Mucosa of rectum (tissue), 2 donors: ENCODE measurements around the gene ZSCAN16.

Source experiments
- H3K27ac ChIP-seq, 2 donors: one replicate each; pipeline ENCODE4 v1.7.0; 2013; ENCODE audit warnings: inconsistent platforms in 2 of 2, low read depth in 2 of 2, low read length in 2 of 2
- H3K27me3 ChIP-seq, 2 donors: one replicate each; pipeline ENCODE4 v1.7.0; 2013; ENCODE audit warnings: low read length in 2 of 2; ENCODE audit not compliant: control insufficient read depth in 2 of 2, insufficient read depth in 2 of 2
- H3K36me3 ChIP-seq, 2 donors: one replicate each; pipeline ENCODE4 v1.7.0; 2013; ENCODE audit warnings: low read length in 2 of 2; ENCODE audit not compliant: control insufficient read depth in 2 of 2, insufficient read depth in 2 of 2
- H3K4me1 ChIP-seq, 2 donors: one replicate each; pipeline ENCODE4 v1.7.0; 2013; ENCODE audit warnings: low read length in 2 of 2, mild to moderate bottlenecking in 1 of 2; ENCODE audit not compliant: control insufficient read depth in 2 of 2, insufficient read depth in 2 of 2
- H3K4me3 ChIP-seq, 2 donors: one replicate each; pipeline ENCODE4 v1.7.0; 2013; ENCODE audit warnings: low read length in 2 of 2
- H3K9ac ChIP-seq, 2 donors: one replicate each; pipeline ENCODE4 v1.7.0; 2013; ENCODE audit warnings: low read length in 2 of 2, low read depth in 1 of 2, mild to moderate bottlenecking in 1 of 2
- H3K9me3 ChIP-seq, 2 donors: one replicate each; pipeline ENCODE4 v1.7.0; 2013; ENCODE audit warnings: low read length in 2 of 2; ENCODE audit not compliant: control insufficient read depth in 2 of 2
- donor health status: healthy.
- donor health status: Normal muscosa, but diverticular disease.

The ZSCAN16 gene

DNA sequence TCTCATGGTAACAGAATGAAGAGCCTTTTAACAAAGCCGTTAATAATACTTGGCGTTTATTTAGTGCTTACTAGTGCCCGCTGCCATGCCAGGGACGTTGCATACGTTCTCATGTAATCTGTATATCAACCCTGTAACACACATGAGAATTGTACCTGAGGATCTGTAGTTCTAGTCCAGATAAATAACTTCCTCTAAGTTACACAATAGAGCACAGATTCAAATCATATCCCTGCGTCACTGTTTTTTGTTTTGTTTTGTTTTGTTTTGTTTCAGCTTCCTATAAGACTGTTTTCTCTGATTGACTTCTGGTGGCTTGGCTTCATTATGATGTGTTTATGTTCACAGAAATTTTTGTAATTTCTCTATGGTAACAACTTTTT, 553 bp downstream of the ZSCAN16 start:
- Histone ChIP-seq H3K36me3 (peaks cover 8 to 36% of the 10 kb centered on the region in 2 donors), H3K9me3 (no peaks in the 10 kb centered on the region), H3K27me3 (no peaks in the 10 kb centered on the region), H3K4me3 (peak overlapping the region; percentile 76 to 94), H3K27ac (peak overlapping the region; percentile 30 to 69), H3K9ac (peak overlapping the region; percentile 73 to 90), H3K4me1 (peaks cover 3 to 8% of the 10 kb centered on the region in 2 donors)

DNA sequence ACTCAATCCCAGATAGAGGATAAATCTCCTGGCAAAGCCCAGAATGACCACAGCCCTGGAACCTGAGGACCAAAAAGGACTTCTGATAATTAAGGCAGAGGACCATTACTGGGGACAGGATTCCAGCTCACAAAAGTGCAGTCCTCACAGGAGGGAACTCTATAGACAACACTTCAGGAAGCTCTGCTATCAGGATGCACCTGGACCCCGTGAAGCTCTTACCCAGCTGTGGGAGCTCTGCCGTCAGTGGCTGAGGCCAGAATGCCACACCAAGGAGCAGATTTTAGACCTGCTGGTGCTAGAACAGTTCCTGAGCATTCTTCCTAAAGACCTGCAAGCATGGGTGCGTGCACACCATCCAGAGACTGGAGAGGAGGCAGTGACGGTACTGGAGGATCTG, 992 bp downstream of the ZSCAN16 start:
- Histone ChIP-seq H3K9ac (peak overlapping the region; percentile 73 to 90), H3K9me3 (no peaks in the 10 kb centered on the region), H3K4me1 (peaks cover 3 to 8% of the 10 kb centered on the region in 2 donors), H3K27ac (no peak overlapping the region), H3K4me3 (peak overlapping the region in 1 of 2 donors; percentile 94), H3K27me3 (no peaks in the 10 kb centered on the region), H3K36me3 (peaks cover 8 to 37% of the 10 kb centered on the region in 2 donors)

DNA sequence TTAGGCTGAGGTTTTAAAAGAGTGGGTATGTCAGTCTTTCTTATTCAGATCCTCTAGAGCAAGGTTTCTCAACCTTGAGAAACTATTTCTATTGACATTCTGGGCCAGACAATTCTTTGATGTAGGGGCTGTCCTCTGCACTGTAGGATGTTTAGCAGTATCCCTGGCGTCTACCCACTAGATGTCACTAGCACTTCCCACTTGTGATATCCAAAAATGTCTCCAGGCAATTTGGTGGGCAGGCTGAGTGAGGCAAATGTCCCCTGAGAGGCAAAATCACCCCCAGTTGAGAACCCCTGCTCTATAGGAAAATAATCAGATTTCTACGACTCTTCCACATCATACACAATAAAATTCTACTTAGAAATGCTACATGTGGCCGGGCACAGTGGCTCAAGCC, 9.6 kb downstream of the ZSCAN16 start:
- no peaks in the 10 kb centered on the region for H3K9me3 ChIP-seq
- peaks cover 4 to 10% of the 10 kb centered on the region in 2 donors for H3K36me3 ChIP-seq
- peaks cover 8 to 10% of the 10 kb centered on the region in 2 donors for H3K4me1 ChIP-seq
- no peak overlapping the region for H3K9ac ChIP-seq
- no peaks in the 10 kb centered on the region for H3K27me3 ChIP-seq
- no peak overlapping the region for H3K27ac ChIP-seq
- no peak overlapping the region for H3K4me3 ChIP-seq

DNA sequence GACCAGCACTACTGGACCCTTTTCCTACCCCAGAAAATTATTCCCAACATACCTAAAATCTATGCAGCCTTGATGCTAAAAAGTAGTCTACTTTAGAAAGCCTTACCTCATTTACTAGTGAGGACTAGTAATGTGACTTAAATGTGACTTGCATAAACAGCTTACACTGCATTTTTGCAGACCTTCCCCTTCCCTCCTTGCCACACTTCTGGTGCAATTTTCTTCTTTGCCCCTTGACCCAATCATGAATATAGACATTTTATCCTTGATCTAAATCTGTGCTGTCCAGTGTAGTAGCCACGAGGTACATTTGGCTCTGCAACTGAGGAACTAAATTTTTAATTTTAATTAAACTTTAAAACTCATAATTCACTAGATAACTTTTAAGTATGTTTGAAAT, 10.3 kb downstream of the ZSCAN16 start:
- Histone ChIP-seq H3K36me3 (peaks cover 1 to 4% of the 10 kb centered on the region in 2 donors), H3K27me3 (no peaks in the 10 kb centered on the region), H3K9ac (no peak overlapping the region), H3K9me3 (no peaks in the 10 kb centered on the region), H3K4me1 (peaks cover 8 to 10% of the 10 kb centered on the region in 2 donors), H3K4me3 (no peak overlapping the region), H3K27ac (no peak overlapping the region)

DNA sequence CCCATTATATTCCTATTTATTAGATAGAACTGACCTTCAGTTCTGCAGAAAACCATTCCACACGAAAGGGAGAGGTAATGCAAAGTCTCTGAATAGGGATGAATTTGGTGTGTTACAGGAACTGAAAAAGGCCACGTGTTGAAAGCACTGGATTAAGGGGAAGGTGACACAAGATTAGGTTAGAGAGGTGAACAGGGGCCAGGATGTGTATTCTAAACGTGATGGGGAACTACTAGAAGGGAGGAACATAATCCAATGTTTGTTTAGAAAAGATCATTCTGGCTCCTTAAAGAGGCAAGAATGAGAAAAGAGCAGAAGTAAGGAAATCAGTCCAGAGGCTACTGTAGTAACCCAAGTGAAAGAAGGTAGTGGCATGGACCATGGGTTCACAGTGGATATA, 11.0 kb downstream of the ZSCAN16 start:
- Histone ChIP-seq H3K9ac (no peak overlapping the region), H3K27ac (no peak overlapping the region), H3K27me3 (no peaks in the 10 kb centered on the region), H3K4me3 (no peak overlapping the region), H3K4me1 (peaks cover 8 to 10% of the 10 kb centered on the region in 2 donors), H3K36me3 (no peaks in the 10 kb centered on the region), H3K9me3 (no peaks in the 10 kb centered on the region)

DNA sequence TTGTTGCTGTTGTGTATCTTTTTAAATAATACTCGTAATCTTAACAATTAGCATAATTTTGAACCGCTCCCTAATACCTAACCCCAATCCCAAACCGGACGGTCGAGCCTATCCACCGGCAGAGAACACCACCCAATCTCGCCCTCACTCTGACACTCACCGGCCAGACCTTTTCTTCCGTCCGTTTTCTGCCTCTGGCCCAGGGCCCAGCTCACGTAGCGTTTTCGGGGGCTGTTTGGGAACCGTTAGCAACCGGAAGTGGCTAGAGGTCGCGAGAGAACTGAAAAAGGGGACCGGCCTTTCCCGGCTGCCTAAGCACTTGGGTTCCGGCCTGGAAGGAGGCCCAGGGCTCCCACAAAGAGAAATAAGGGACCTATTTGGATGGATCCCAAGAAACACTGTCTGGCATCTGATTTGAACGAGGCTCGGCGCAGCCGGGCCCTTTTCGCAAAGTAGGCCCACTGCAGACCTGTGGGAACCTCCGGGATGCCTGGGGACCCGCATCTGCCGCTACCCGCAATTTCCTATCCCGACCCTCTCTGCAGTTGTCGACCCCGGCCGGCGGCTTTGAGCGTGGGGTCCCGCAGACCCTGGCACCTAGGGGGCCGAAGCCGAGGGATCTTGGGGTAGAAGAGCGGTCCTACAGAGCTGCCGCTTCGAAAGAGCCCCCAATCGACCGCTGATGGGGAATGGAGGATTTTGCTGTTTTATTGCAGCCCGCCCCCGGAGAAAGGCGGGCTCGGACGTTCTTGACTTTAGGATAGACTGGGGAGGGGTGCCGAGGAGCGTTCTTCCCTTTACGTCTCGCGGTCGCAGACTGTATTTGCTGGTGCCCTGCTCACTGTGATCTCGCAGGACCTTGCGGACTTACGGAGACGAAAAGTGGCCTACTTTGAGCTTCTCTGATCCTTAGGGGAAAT, 12.4 kb downstream of the ZSCAN16 start:
- H3K27ac ChIP-seq: peak overlapping the region; percentile 77 to 87
- H3K9me3 ChIP-seq: no peaks in the 10 kb centered on the region
- H3K4me1 ChIP-seq: peaks cover 8 to 15% of the 10 kb centered on the region in 2 donors
- H3K36me3 ChIP-seq: no peaks in the 10 kb centered on the region
- peak overlapping the region; percentile 87 to 90 for H3K4me3 ChIP-seq
- peak overlapping the region; percentile 80 to 90 for H3K9ac ChIP-seq
- H3K27me3 ChIP-seq: no peaks in the 10 kb centered on the region

DNA sequence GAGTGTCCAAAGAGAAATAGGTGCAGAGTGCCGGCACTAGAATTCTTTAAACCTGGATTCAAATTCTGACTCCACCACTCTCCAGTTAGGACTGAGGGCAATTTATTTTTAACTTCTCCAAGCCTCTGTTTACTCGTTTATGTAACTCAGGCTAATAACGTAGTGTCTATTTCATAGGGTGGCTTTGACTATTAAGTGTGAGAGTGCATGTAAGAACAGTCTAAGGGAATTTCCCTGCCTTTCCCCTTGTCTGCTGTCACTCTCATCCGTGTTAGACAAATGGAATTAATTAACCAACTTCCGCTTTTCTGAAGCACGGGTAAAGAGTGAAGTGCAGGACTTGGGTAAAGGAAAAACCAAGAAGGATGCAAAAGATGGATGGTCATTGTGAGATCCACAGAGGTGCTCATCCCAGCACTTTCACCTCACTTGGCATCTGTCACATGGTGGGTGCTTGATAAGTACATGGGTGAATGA, 13.1 kb downstream of the ZSCAN16 start:
- Histone ChIP-seq H3K9me3 (no peaks in the 10 kb centered on the region), H3K36me3 (no peaks in the 10 kb centered on the region), H3K27ac (peak overlapping the region; percentile 77 to 87), H3K9ac (peak overlapping the region; percentile 80 to 90), H3K27me3 (no peaks in the 10 kb centered on the region), H3K4me1 (peaks cover 11 to 19% of the 10 kb centered on the region in 2 donors), H3K4me3 (peak overlapping the region; percentile 87 to 90)

DNA sequence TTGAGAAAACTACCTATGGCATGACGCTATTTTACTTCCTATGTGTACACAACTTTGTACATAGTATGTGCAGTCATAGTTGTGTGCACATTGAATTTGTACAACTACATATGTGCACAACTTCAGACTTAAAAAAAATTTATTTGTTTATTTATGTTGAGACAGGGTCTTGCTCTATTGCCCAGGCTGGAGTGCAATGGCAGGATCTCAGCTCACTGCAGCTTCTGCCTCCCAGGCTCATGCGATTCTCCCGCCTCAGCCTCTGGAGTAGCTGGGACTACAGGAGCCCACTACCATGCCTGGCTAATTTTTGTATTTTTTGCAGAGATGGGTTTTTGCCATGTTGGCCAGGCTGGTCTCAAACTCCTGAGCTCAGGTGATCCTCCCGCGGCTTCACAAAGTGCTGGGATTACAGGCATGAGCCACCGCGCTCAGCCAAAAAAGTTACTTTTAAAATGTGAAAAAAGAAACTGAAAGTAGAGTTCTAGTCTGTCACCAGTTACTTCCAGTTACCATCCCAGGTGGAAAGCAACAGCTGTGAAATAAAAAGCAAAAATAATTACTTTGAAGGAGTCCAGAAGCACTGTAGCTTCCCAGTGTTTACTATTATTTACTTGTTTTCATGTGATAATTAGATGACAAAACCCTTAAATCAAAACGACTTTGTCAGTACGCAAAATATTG, 15.6 kb downstream of the ZSCAN16 start:
- H3K36me3 ChIP-seq: peaks cover 0 to 4% of the 10 kb centered on the region in 2 donors
- no peaks in the 10 kb centered on the region for H3K9me3 ChIP-seq
- no peaks in the 10 kb centered on the region for H3K27me3 ChIP-seq
- H3K27ac ChIP-seq: no peak overlapping the region
- no peak overlapping the region for H3K9ac ChIP-seq
- peak overlapping the region in 1 of 2 donors; percentile 45 for H3K4me3 ChIP-seq
- H3K4me1 ChIP-seq: peaks cover 15 to 19% of the 10 kb centered on the region in 2 donors

DNA sequence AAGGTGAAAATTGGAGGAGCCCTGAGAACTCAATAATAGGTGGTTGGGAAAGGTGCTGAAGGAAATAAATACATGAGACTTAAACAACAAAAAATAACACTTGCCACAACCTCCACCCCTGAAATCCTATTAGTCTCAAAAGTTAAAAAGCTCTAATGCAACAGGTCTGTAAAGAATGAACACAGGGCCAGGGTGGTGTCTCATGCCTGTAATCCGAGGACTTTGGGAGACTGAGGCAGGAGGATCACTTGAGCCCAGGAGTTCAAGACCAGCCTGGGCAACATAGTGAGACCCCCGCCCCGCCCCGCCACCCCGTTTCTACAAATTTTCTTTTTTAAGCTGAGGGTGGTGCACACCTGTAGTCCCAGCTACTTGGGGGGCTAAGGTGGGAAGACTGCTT, 16.2 kb downstream of the ZSCAN16 start:
- no peaks in the 10 kb centered on the region for H3K9me3 ChIP-seq
- H3K4me3 ChIP-seq: peak overlapping the region in 1 of 2 donors; percentile 45
- H3K27me3 ChIP-seq: no peaks in the 10 kb centered on the region
- H3K4me1 ChIP-seq: peaks cover 15 to 19% of the 10 kb centered on the region in 2 donors
- H3K9ac ChIP-seq: no peak overlapping the region
- no peak overlapping the region for H3K27ac ChIP-seq
- peaks cover 2 to 4% of the 10 kb centered on the region in 2 donors for H3K36me3 ChIP-seq
